HG02763 (cell line): ENCODE measurements around the gene ZNF446.

Experiments used
- ATAC-seq: cut with Tn5 transposase; IDR thresholded peaks from one replicate; pipeline ENCODE4 v1.9.1; 2021; ENCODE audit warnings: mild to moderate bottlenecking, moderate library complexity; ENCODE audit not compliant: unreplicated experiment

Gene ZNF446

DNA sequence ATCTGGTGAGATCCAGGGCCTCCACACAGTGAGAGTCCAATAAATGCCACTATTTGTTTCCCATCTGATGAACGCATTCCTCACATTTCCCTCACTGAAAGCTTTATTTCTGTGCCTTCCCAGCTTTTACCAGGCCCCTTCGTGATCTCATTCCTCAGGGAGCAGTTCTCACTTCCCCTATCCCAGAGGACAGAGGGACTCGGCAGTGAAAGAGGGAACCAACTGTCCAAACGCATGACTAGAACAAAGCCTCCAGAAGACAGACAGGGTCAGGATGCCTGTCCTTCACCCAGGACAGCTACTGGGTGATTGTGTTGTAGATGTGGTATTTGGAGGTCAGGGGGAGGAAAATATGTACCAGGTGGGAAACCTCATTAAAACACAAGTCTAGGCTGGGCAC is 45.5 kb downstream of the ZNF446 start:
- ATAC-seq, result no peak

GRCh38 chr19:58522709-58523108 is 46.6 kb downstream of the ZNF446 start:
- no peak for ATAC-seq

GRCh38 chr19:58529405-58529804 is 53.3 kb downstream of the ZNF446 start:
- no peak for ATAC-seq
